Cardiac muscle cell (in vitro differentiated cells and primary cell): ENCODE measurements around the gene GAS2L3. TPM values are rescaled to one million over a fixed set of nuclear protein-coding genes. Genes with fewer than 3 reads are reported as not detected.
A peak's percentile ranks its signal among the peaks of the same experiment; 100 is the strongest.
"Not testable (repeated sequence)": the region's sequence is repeated elsewhere in the genome, so short reads cannot be mapped to it uniquely, and the experiment has no call there.

Source experiments
- DNase-seq, 2 donors: peaks; one replicate each; pipeline versions ENCODE4 v3.0.0 to v3.0.0-alpha.2; 2010 to 2017; ENCODE audit warnings: low read depth in 1 of 2, low spot score in 1 of 2
- H3K27ac ChIP-seq: fragments of 200-600 bp; sonication (generic); 2 replicates; pipeline ENCODE4 v1.5.1; 2016
- H3K27me3 ChIP-seq: fragments of 200-600 bp; sonication (generic); 2 replicates; pipeline ENCODE4 v1.6.0; 2016; ENCODE audit warnings: control low read depth
- H3K36me3 ChIP-seq: fragments of 200-600 bp; sonication (generic); 2 replicates; pipeline ENCODE4 v1.5.1; 2016; ENCODE audit warnings: control low read depth
- H3K4me1 ChIP-seq: fragments of 200-600 bp; sonication (generic); 2 replicates; pipeline ENCODE4 v1.8.1; 2017; ENCODE audit warnings: low read depth, mild to moderate bottlenecking, mixed run types
- H3K4me3 ChIP-seq: fragments of 200-600 bp; sonication (generic); 2 replicates; pipeline ENCODE4 v1.5.1; 2016; ENCODE audit warnings: mild to moderate bottlenecking
- H3K9me3 ChIP-seq: fragments of 200-600 bp; sonication (generic); 2 replicates; pipeline ENCODE4 v1.5.1; 2017; ENCODE audit warnings: low read depth, mild to moderate bottlenecking, control low read depth
- CTCF ChIP-seq: IDR thresholded peaks from 2 replicates; pipeline ENCODE4 v1.5.1; 2012; ENCODE audit warnings: low read depth, mild to moderate bottlenecking, low read length
- polyA plus RNA-seq: library from polyadenylated mRNA; unstranded; fragments of >200 nt; fragmentation: Nextera tagmentation; extraction: Ambion mirVana; gene quantifications from 2 replicates; pipeline ENCODE4 v1.2.1, GENCODE V29; 2016
- total RNA-seq: library from RNA; depleted of rRNA; stranded (reverse); fragments of >200 nt; gene quantifications from 2 replicates; pipeline ENCODE4 v1.2.3, GENCODE V29; 2016

GAS2L3 gene
- total and polyA plus RNA-seq, 2 experiments from 2014 or later: 0.07 to 13.9 TPM

- Histone ChIP-seq H3K4me3 (no peak overlapping the region), H3K27me3 (no peaks in the 10 kb centered on the region), H3K9me3 (no peaks in the 10 kb centered on the region), H3K27ac (no peak overlapping the region), H3K4me1 (no peaks in the 10 kb centered on the region), H3K36me3 (no peaks in the 10 kb centered on the region)
- peak in 1 of 2 donors; percentile 41 for DNase-seq
- TF ChIP-seq CTCF: no peak
Observed at GRCh38 chr12:100593490-100593889, 20.0 kb downstream of the GAS2L3 start.

GRCh38 chr12:100601626-100602025 lies 28.1 kb downstream of the GAS2L3 start:
- Histone ChIP-seq H3K27ac (no peak overlapping the region), H3K4me3 (no peak overlapping the region), H3K27me3 (no peaks in the 10 kb centered on the region)

GRCh38 chr12:100602997-100603396 lies 29.5 kb downstream of the GAS2L3 start:
- DNase-seq, H3K27ac ChIP-seq, H3K36me3 ChIP-seq, H3K4me3 ChIP-seq, H3K9me3 ChIP-seq, H3K4me1 ChIP-seq, H3K27me3 ChIP-seq: not testable (repeated sequence)

More at GRCh38 chr12:100601626-100602025, 28.1 kb downstream of the GAS2L3 start:
- no peak for TF ChIP-seq CTCF
- Histone ChIP-seq H3K9me3 (no peaks in the 10 kb centered on the region), H3K36me3 (no peaks in the 10 kb centered on the region), H3K4me1 (no peaks in the 10 kb centered on the region)
- no peak for DNase-seq

- no peaks in the 10 kb centered on the region for H3K9me3 ChIP-seq
- H3K27ac ChIP-seq: no peak overlapping the region
- no peaks in the 10 kb centered on the region for H3K27me3 ChIP-seq
- H3K4me1 ChIP-seq: no peaks in the 10 kb centered on the region
- no peak for DNase-seq
- no peak overlapping the region for H3K4me3 ChIP-seq
- no peak for TF ChIP-seq CTCF
- H3K36me3 ChIP-seq: no peaks in the 10 kb centered on the region
Observed at GRCh38 chr12:100608776-100609175, 35.3 kb downstream of the GAS2L3 start.

- TF ChIP-seq CTCF: no peak
- Histone ChIP-seq H3K4me1 (no peaks in the 10 kb centered on the region), H3K4me3 (no peak overlapping the region), H3K36me3 (no peaks in the 10 kb centered on the region), H3K9me3 (no peaks in the 10 kb centered on the region), H3K27ac (no peak overlapping the region), H3K27me3 (no peaks in the 10 kb centered on the region)
- DNase-seq: no peak
Observed at GRCh38 chr12:100610666-100611430, 37.4 kb downstream of the GAS2L3 start.

- Histone ChIP-seq H3K36me3 (no peaks in the 10 kb centered on the region), H3K9me3 (no peaks in the 10 kb centered on the region), H3K27ac (no peak overlapping the region), H3K4me1 (no peaks in the 10 kb centered on the region), H3K4me3 (no peak overlapping the region), H3K27me3 (no peaks in the 10 kb centered on the region)
- TF ChIP-seq CTCF: no peak
- DNase-seq: no peak
Observed at GRCh38 chr12:100612606-100613005, 39.1 kb downstream of the GAS2L3 start.
